C4-2B (cell line): ENCODE results near the gene ADCY9.

Experiments
- ZFX ChIP-seq: fragments of 450-650 bp; IDR thresholded peaks from 2 replicates; pipeline ENCODE4 v1.6.1; 2017
- TF ChIP-seq, protein P1 (sequence below): fragments of 450-650 bp; conservative IDR thresholded peaks from 2 replicates; pipeline ENCODE4 v1.5.1; 2017; ENCODE audit warnings: mild to moderate bottlenecking

DNA sequence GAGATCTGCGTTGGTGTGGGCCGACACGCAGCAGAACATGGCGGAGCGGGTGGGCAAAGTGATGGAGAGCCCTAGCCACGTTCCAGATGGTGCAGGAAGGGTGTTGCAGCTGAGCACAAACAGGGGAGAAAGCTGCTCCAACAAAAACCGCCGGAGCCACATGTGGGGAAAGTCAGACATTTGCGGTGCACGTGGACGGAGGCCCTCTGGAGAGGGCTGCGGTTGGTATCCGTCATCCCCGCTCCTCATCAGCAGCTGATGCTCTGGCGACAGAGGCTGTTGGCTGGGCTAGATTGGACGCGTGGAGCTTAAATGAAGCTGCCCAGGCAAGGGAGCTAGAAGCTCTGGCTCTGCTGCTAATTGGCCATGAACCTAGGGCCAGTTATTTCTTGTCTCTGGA is 43.5 kb upstream of the ADCY9 start:
- TF ChIP-seq, protein P1, sequence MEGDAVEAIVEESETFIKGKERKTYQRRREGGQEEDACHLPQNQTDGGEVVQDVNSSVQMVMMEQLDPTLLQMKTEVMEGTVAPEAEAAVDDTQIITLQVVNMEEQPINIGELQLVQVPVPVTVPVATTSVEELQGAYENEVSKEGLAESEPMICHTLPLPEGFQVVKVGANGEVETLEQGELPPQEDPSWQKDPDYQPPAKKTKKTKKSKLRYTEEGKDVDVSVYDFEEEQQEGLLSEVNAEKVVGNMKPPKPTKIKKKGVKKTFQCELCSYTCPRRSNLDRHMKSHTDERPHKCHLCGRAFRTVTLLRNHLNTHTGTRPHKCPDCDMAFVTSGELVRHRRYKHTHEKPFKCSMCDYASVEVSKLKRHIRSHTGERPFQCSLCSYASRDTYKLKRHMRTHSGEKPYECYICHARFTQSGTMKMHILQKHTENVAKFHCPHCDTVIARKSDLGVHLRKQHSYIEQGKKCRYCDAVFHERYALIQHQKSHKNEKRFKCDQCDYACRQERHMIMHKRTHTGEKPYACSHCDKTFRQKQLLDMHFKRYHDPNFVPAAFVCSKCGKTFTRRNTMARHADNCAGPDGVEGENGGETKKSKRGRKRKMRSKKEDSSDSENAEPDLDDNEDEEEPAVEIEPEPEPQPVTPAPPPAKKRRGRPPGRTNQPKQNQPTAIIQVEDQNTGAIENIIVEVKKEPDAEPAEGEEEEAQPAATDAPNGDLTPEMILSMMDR: no peak
- no peak for TF ChIP-seq ZFX
